Epithelial cell of esophagus (primary cell): ENCODE data around the gene NUMB.
"Not testable (repeated sequence)": the region's sequence is repeated elsewhere in the genome, so short reads cannot be mapped to it uniquely, and the experiment has no call there.

ENCODE experiments used
- DNase-seq: peaks from one replicate; pipeline ENCODE4 v3.0.0; 2010; ENCODE audit warnings: low read depth
- H3K4me3 ChIP-seq: 2 replicates; pipeline ENCODE4 v1.5.1; 2011; ENCODE audit warnings: mild to moderate bottlenecking, low read length, control low read depth
- CTCF ChIP-seq: IDR thresholded peaks from 2 replicates; pipeline ENCODE4 v1.5.1; 2011; ENCODE audit warnings: low read depth, mild to moderate bottlenecking, low read length, control low read depth, inconsistent platforms; ENCODE audit not compliant: insufficient read depth; ENCODE audit errors: missing control alignments

NUMB gene

GRCh38 chr14:73312687-73313086, 145.7 kb downstream of the NUMB start:
- DNase-seq = no peak
- TF ChIP-seq CTCF = no peak
- H3K4me3 ChIP-seq = no peak overlapping the region

- no peak for TF ChIP-seq CTCF
- no peak for DNase-seq
- H3K4me3 ChIP-seq = no peak overlapping the region
These were observed 146.7 kb downstream of the NUMB start for GRCh38 chr14:73311708-73312030.

GRCh38 chr14:73309207-73309606, 149.1 kb downstream of the NUMB start:
- DNase-seq, H3K4me3 ChIP-seq: not testable (repeated sequence)

- no peak overlapping the region for H3K4me3 ChIP-seq
- DNase-seq = no peak
- TF ChIP-seq CTCF = no peak
These were observed 151.1 kb downstream of the NUMB start for GRCh38 chr14:73307261-73307660.

GRCh38 chr14:73305499-73305898, 152.8 kb downstream of the NUMB start:
- no peak for TF ChIP-seq CTCF
- no peak for DNase-seq
- no peak overlapping the region for H3K4me3 ChIP-seq

GRCh38 chr14:73295198-73295796, 163.0 kb downstream of the NUMB start:
- DNase-seq = peak; percentile 46
- peak; percentile 62 for TF ChIP-seq CTCF
- no peak overlapping the region for H3K4me3 ChIP-seq

- no peak for DNase-seq
These were observed 164.3 kb downstream of the NUMB start for GRCh38 chr14:73293782-73294781.

More at GRCh38 chr14:73293782-73294781, 164.3 kb downstream of the NUMB start:
- no peak overlapping the region for H3K4me3 ChIP-seq
- TF ChIP-seq CTCF = no peak
